ENCODE measurements around the gene LDLRAD3. TPM values are rescaled to one million over a fixed set of nuclear protein-coding genes. Genes with fewer than 3 reads are reported as not detected.

LDLRAD3 gene
- total and polyA plus RNA-seq, 12 donors: 0.87 to 5.1 (median 1.7) TPM

- peaks cover 0 to 12% (median 0%) of the 10 kb centered on the region in 9 donors for H3K4me1 ChIP-seq
- intact Hi-C loops (cut with DNase I): no loop called here
- 72 to 83% methylated on average over 3 of the region's 3 CpGs for WGBS, 2 donors
- no peak overlapping the region for H3K4me3 ChIP-seq
- DNase-seq (no peak), ATAC-seq (peak in 2 of 8 donors; percentile 38 to 52)
- no peaks in the 10 kb centered on the region for H3K27me3 ChIP-seq
- H3K36me3 ChIP-seq: no peaks in the 10 kb centered on the region
- peaks cover 0 to 26% (median 5%) of the 10 kb centered on the region in 11 donors for H3K9me3 ChIP-seq
- no peak for TF ChIP-seq CTCF (IDR thresholded peaks at IDR 0.05)
- H3K27ac ChIP-seq: no peak overlapping the region
Measured at GRCh38 chr11:35974882-35975589, 31.2 kb downstream of the LDLRAD3 start.

- H3K9me3 ChIP-seq: peaks cover 0 to 26% (median 5%) of the 10 kb centered on the region in 11 donors
- no peak for DNase-seq
- WGBS, 2 donors: 94 to 95% methylated on average over 6 of the region's 6 CpGs
- ATAC-seq: no peak
- no peak overlapping the region for H3K27ac ChIP-seq
- TF ChIP-seq CTCF (IDR thresholded peaks at IDR 0.05): no peak
- H3K36me3 ChIP-seq: no peaks in the 10 kb centered on the region
- intact Hi-C loops (cut with DNase I): no loop called here
- no peaks in the 10 kb centered on the region for H3K27me3 ChIP-seq
- H3K4me1 ChIP-seq: peaks cover 0 to 25% (median 3%) of the 10 kb centered on the region in 9 donors
- no peak overlapping the region for H3K4me3 ChIP-seq
Measured at GRCh38 chr11:35976434-35976833, 32.6 kb downstream of the LDLRAD3 start.

GRCh38 chr11:35978183-35978582, 34.3 kb downstream of the LDLRAD3 start:
- no peak for TF ChIP-seq CTCF (IDR thresholded peaks at IDR 0.05)
- peaks cover 0 to 35% (median 8%) of the 10 kb centered on the region in 9 donors for H3K4me1 ChIP-seq
- DNase-seq: no peak
- intact Hi-C loops (cut with DNase I): no loop called here
- 59 to 65% methylated on average over 6 of the region's 6 CpGs for WGBS, 2 donors
- H3K4me3 ChIP-seq: no peak overlapping the region
- H3K27ac ChIP-seq: no peak overlapping the region
- peaks cover 0 to 25% (median 5%) of the 10 kb centered on the region in 11 donors for H3K9me3 ChIP-seq
- no peak for ATAC-seq
- no peaks in the 10 kb centered on the region for H3K36me3 ChIP-seq
- H3K27me3 ChIP-seq: no peaks in the 10 kb centered on the region

DNA sequence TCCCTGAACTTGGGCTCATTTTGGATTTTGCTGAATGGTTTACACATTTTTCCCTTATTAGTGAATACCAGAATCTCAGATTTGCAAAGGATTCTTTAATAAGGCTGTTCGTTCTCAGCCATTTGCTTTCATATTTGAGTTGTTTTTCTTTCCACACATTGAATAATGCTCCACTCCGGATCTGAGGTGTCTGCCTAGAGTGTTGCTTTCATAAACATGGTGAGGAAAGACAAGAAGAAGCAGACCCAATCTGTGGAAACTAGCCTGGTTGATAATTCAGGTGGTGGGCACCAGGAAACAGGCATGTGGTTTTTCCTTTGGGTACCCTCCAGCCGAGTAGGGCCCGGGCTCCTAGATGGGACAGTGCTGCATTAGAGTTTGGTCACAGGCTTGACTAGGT, 35.0 kb downstream of the LDLRAD3 start:
- H3K9me3 ChIP-seq: peaks cover 0 to 18% (median 5%) of the 10 kb centered on the region in 11 donors
- no peak overlapping the region for H3K4me3 ChIP-seq
- peaks cover 0 to 35% (median 8%) of the 10 kb centered on the region in 9 donors for H3K4me1 ChIP-seq
- no peak overlapping the region for H3K27ac ChIP-seq
- no peaks in the 10 kb centered on the region for H3K36me3 ChIP-seq
- no peaks in the 10 kb centered on the region for H3K27me3 ChIP-seq
- intact Hi-C loops (cut with DNase I): no loop called here
- DNase-seq (no peak), ATAC-seq (no peak)
- TF ChIP-seq CTCF (IDR thresholded peaks at IDR 0.05): no peak
- 84 to 87% methylated on average over 4 of the region's 4 CpGs for WGBS, 2 donors
